ENCODE results near the gene GADL1.

GADL1 gene

DNA sequence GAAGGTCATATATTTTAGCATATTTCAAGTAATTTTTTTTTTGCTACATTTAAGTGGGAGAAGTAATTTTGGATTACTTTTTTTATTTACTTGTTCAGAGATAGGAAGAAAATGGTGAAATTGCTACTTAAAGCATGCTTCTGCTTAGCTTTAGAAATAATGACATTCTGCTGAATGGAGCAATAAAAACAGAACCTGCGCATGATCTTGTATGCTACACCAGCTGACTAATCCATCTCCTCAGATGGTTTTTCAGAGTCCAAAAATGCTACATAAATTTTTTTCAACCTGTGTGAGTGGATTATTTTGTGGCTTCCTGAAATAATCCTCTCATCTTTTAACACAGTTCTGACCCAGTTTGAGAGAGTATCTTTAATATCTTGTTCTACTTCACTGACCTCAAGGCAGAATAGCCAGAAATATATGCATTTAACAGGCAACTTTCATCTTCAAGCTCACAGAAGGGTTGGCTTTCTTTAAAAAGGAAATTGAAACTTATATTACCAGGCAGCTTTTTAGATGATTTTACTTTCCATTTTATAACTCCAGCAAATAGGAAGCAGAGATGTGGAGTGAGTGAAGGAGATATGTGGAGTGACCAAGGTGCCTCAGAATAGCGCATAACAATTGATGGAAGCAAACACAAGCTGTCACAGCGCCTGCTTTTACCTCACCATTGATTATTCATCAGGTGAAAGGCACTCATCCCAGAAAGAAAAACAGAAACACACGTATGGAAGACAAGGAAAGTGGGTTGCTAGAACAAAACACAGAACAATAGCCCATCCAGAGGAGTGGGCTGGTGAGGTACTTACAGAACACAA is 151.5 kb downstream of the GADL1 start:
- H3K27ac ChIP-seq (replicated peaks) = no peak overlapping the region
- no peak for DNase-seq (ENCODE audit: low read depth in 1 of 2, low spot score in 1 of 2)
- TF ChIP-seq, protein P1, sequence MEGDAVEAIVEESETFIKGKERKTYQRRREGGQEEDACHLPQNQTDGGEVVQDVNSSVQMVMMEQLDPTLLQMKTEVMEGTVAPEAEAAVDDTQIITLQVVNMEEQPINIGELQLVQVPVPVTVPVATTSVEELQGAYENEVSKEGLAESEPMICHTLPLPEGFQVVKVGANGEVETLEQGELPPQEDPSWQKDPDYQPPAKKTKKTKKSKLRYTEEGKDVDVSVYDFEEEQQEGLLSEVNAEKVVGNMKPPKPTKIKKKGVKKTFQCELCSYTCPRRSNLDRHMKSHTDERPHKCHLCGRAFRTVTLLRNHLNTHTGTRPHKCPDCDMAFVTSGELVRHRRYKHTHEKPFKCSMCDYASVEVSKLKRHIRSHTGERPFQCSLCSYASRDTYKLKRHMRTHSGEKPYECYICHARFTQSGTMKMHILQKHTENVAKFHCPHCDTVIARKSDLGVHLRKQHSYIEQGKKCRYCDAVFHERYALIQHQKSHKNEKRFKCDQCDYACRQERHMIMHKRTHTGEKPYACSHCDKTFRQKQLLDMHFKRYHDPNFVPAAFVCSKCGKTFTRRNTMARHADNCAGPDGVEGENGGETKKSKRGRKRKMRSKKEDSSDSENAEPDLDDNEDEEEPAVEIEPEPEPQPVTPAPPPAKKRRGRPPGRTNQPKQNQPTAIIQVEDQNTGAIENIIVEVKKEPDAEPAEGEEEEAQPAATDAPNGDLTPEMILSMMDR (IDR thresholded peaks at IDR 0.05; ENCODE audit: insufficient read depth, low read length) = no peak
- TF ChIP-seq SPI1 (IDR thresholded peaks at IDR 0.05; ENCODE audit: borderline replicate concordance, low read depth) (no peak), GABPA (IDR thresholded peaks at IDR 0.05; ENCODE audit: low read depth) (no peak), POLR2AphosphoS5 (IDR thresholded peaks at IDR 0.05; ENCODE audit: low read depth) (no peak)
- TF ChIP-seq, protein P2, sequence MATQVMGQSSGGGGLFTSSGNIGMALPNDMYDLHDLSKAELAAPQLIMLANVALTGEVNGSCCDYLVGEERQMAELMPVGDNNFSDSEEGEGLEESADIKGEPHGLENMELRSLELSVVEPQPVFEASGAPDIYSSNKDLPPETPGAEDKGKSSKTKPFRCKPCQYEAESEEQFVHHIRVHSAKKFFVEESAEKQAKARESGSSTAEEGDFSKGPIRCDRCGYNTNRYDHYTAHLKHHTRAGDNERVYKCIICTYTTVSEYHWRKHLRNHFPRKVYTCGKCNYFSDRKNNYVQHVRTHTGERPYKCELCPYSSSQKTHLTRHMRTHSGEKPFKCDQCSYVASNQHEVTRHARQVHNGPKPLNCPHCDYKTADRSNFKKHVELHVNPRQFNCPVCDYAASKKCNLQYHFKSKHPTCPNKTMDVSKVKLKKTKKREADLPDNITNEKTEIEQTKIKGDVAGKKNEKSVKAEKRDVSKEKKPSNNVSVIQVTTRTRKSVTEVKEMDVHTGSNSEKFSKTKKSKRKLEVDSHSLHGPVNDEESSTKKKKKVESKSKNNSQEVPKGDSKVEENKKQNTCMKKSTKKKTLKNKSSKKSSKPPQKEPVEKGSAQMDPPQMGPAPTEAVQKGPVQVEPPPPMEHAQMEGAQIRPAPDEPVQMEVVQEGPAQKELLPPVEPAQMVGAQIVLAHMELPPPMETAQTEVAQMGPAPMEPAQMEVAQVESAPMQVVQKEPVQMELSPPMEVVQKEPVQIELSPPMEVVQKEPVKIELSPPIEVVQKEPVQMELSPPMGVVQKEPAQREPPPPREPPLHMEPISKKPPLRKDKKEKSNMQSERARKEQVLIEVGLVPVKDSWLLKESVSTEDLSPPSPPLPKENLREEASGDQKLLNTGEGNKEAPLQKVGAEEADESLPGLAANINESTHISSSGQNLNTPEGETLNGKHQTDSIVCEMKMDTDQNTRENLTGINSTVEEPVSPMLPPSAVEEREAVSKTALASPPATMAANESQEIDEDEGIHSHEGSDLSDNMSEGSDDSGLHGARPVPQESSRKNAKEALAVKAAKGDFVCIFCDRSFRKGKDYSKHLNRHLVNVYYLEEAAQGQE (IDR thresholded peaks at IDR 0.05; ENCODE audit: insufficient replicate concordance, low read depth) = no peak
- H3K4me3 ChIP-seq (replicated peaks; ENCODE audit: insufficient read depth, low read length) = no peak overlapping the region
- no peaks in the 10 kb centered on the region for H3K27me3 ChIP-seq (ENCODE audit: insufficient read depth, poor library complexity, severe bottlenecking)

DNA sequence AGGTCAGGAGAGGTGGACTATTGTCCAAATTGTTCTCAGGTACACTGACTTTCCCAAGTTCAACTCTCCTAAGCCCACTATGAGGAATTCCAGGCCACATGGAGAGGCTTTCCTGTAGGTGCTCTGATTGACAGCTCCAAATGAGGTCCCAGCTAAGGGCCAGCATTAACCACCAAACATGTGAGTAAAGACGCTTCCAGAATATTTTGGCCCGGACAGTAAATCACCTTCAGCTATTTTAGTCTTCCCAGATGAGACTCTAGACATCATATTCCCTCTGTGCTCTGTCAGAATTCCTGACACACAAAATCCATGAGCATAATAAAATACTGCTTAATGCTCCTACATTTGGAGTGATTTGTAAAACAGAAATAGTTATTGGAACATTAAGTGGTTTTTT is 152.6 kb downstream of the GADL1 start:
- no peak overlapping the region for H3K4me3 ChIP-seq (replicated peaks; ENCODE audit: insufficient read depth, low read length)
- DNase-seq (ENCODE audit: low read depth in 1 of 2, low spot score in 1 of 2) = no peak
- TF ChIP-seq, protein P2 (IDR thresholded peaks at IDR 0.05; ENCODE audit: insufficient replicate concordance, low read depth) = no peak
- TF ChIP-seq SPI1 (IDR thresholded peaks at IDR 0.05; ENCODE audit: borderline replicate concordance, low read depth) = no peak
- TF ChIP-seq, protein P1 (IDR thresholded peaks at IDR 0.05; ENCODE audit: insufficient read depth, low read length) = no peak
- no peak for TF ChIP-seq POLR2AphosphoS5 (IDR thresholded peaks at IDR 0.05; ENCODE audit: low read depth)
- no peak for TF ChIP-seq GABPA (IDR thresholded peaks at IDR 0.05; ENCODE audit: low read depth)
- no peaks in the 10 kb centered on the region for H3K27me3 ChIP-seq (ENCODE audit: insufficient read depth, poor library complexity, severe bottlenecking)
- H3K27ac ChIP-seq (replicated peaks) = no peak overlapping the region

DNA sequence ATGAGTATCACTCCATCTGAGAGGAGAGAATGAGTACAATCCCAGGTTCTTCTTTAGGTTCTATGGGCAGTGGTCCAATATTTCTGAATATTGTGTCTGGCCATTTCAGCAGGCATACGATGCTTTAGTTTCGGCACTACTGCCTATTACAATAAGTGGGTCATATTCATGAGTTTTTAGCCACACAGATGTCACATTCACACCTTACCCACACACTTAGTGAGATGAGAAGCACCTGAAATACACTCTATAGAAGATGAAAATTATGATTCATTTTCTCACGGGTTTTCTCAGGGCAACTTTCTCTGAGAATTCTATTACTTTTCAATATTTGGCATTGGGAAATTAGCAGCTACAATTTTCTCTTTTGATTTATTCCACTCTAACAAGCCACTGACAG is 155.9 kb downstream of the GADL1 start:
- no peak for TF ChIP-seq SPI1 (IDR thresholded peaks at IDR 0.05; ENCODE audit: borderline replicate concordance, low read depth)
- no peak for TF ChIP-seq GABPA (IDR thresholded peaks at IDR 0.05; ENCODE audit: low read depth)
- no peak for TF ChIP-seq POLR2AphosphoS5 (IDR thresholded peaks at IDR 0.05; ENCODE audit: low read depth)
- TF ChIP-seq, protein P2 (IDR thresholded peaks at IDR 0.05; ENCODE audit: insufficient replicate concordance, low read depth) = no peak
- TF ChIP-seq, protein P1 (IDR thresholded peaks at IDR 0.05; ENCODE audit: insufficient read depth, low read length) = no peak

More for the DNA sequence above, 155.9 kb downstream of the GADL1 start:
- H3K4me3 ChIP-seq (replicated peaks; ENCODE audit: insufficient read depth, low read length) = no peak overlapping the region
- H3K27ac ChIP-seq (replicated peaks) = no peak overlapping the region
- DNase-seq (ENCODE audit: low read depth in 1 of 2, low spot score in 1 of 2) = no peak
- no peaks in the 10 kb centered on the region for H3K27me3 ChIP-seq (ENCODE audit: insufficient read depth, poor library complexity, severe bottlenecking)

Data from HL-60 (cell line).